WI38 (cell line): ENCODE results near the gene COX6A2.
"Not testable (repeated sequence)": the region's sequence is repeated elsewhere in the genome, so short reads cannot be mapped to it uniquely, and the experiment has no call there.

Source experiments
- H3K4me3 ChIP-seq: 2 replicates; pipeline ENCODE4 v1.5.1; 2011; ENCODE audit warnings: low read depth, mild to moderate bottlenecking, control low read depth, low read length
- CTCF ChIP-seq: IDR thresholded peaks from 2 replicates; pipeline ENCODE4 v1.5.1; 2012; ENCODE audit warnings: low read depth, mild to moderate bottlenecking, control low read depth, low read length

COX6A2 gene

GRCh38 chr16:31455601-31456314 is 27.6 kb upstream of the COX6A2 start:
- TF ChIP-seq CTCF = no peak
- no peak overlapping the region for H3K4me3 ChIP-seq

GRCh38 chr16:31453255-31454204 is 25.4 kb upstream of the COX6A2 start:
- no peak for TF ChIP-seq CTCF
- H3K4me3 ChIP-seq = no peak overlapping the region

- no peak overlapping the region for H3K4me3 ChIP-seq
- TF ChIP-seq CTCF = no peak
Measured at GRCh38 chr16:31452631-31453106, 24.5 kb upstream of the COX6A2 start.

GRCh38 chr16:31451681-31452351 is 23.7 kb upstream of the COX6A2 start:
- no peak overlapping the region for H3K4me3 ChIP-seq
- TF ChIP-seq CTCF = peak; percentile 74

GRCh38 chr16:31451201-31451600 is 23.0 kb upstream of the COX6A2 start:
- no peak for TF ChIP-seq CTCF
- H3K4me3 ChIP-seq = no peak overlapping the region

- H3K4me3 ChIP-seq = not testable (repeated sequence)
Measured at GRCh38 chr16:31445931-31446330, 17.8 kb upstream of the COX6A2 start.

- H3K4me3 ChIP-seq = no peak overlapping the region
- no peak for TF ChIP-seq CTCF
Measured at GRCh38 chr16:31441956-31442355, 13.8 kb upstream of the COX6A2 start.
